ENCODE measurements around the gene HS2ST1.

The HS2ST1 gene

GRCh38 chr1:87106867-87107266 lies 192.4 kb downstream of the HS2ST1 start:
- no peak for DNase-seq (ENCODE audit: insufficient read length)
- FAIRE-seq: no peak
- TF ChIP-seq TAF1 (IDR thresholded peaks at IDR 0.05; ENCODE audit: borderline replicate concordance, low read depth, low read length) (no peak), POLR2AphosphoS5 (IDR thresholded peaks at IDR 0.05; ENCODE audit: low read depth, low read length) (no peak), POLR2A (IDR thresholded peaks at IDR 0.05; ENCODE audit: low read depth, low read length) (no peak)

- DNase-seq (ENCODE audit: insufficient read length) (no peak), FAIRE-seq (no peak)
- no peak for TF ChIP-seq POLR2AphosphoS5 (IDR thresholded peaks at IDR 0.05; ENCODE audit: low read depth, low read length)
- no peak for TF ChIP-seq TAF1 (IDR thresholded peaks at IDR 0.05; ENCODE audit: borderline replicate concordance, low read depth, low read length)
- no peak for TF ChIP-seq POLR2A (IDR thresholded peaks at IDR 0.05; ENCODE audit: low read depth, low read length)
These were observed 193.8 kb downstream of the HS2ST1 start for GRCh38 chr1:87108228-87108627.

- DNase-seq (ENCODE audit: insufficient read length) (no peak), FAIRE-seq (peak; percentile 24)
- TF ChIP-seq TAF1 (IDR thresholded peaks at IDR 0.05; ENCODE audit: borderline replicate concordance, low read depth, low read length) (no peak), POLR2A (IDR thresholded peaks at IDR 0.05; ENCODE audit: low read depth, low read length) (no peak), POLR2AphosphoS5 (IDR thresholded peaks at IDR 0.05; ENCODE audit: low read depth, low read length) (no peak)
These were observed 194.5 kb downstream of the HS2ST1 start for GRCh38 chr1:87108814-87109411.

DNA sequence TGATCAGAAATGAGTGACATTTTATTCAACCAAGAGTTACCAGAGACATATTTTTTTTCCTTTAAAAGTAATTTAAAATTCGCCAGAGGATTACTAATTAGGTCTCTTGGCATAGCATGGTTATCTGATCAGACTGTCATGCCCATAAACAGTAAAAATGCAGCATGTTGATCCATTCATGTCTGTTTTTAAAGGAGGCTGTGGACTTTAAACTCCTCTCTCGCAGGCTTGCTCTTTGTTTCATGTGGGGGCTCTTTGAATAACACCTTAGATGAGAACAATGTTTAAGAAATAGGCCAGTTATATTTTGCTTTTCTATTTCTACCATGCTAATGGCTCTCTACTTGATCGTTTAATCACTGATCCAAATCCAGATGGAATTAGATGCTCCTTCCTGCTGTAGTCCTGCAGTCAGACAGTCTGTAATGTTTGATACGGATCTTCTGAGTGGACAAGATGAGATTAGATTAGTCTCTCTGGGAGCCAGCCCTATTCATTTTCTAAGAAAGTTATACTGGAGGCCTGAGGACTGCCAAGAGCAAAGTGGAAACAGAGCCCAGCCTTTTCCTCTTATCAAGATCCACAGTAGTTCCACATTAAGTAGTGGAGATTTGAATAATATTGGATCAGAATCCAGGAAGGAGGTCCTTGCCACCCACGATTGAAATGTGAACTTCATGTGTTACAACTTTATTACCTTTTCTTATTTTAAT lies 197.4 kb downstream of the HS2ST1 start:
- FAIRE-seq: no peak
- no peak for TF ChIP-seq TAF1 (IDR thresholded peaks at IDR 0.05; ENCODE audit: borderline replicate concordance, low read depth, low read length)
- TF ChIP-seq POLR2AphosphoS5 (IDR thresholded peaks at IDR 0.05; ENCODE audit: low read depth, low read length): no peak
- TF ChIP-seq POLR2A (IDR thresholded peaks at IDR 0.05; ENCODE audit: low read depth, low read length): no peak
- no peak for DNase-seq (ENCODE audit: insufficient read length)

DNA sequence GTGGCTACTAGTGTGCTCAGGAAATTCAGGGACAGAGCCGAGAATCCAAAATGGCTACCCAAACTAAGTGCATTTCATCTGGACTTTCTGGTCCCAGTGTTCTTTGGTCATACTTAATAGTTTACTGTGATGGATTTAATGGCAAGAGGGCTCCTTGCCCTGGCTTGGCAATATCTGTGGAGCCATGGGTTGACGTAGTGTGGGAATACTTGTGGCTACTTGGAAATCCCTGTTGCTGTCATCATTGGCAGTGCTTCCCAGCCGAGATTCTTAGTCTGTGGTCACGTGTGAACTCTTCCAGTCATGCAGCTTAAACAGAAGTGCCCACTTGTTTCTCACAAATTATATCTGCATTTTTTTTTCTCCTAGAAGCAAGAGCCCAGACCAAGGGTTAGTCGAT lies 198.9 kb downstream of the HS2ST1 start:
- no peak for FAIRE-seq
- no peak for DNase-seq (ENCODE audit: insufficient read length)
- TF ChIP-seq POLR2AphosphoS5 (IDR thresholded peaks at IDR 0.05; ENCODE audit: low read depth, low read length) (no peak), TAF1 (IDR thresholded peaks at IDR 0.05; ENCODE audit: borderline replicate concordance, low read depth, low read length) (no peak), POLR2A (IDR thresholded peaks at IDR 0.05; ENCODE audit: low read depth, low read length) (no peak)

- DNase-seq (ENCODE audit: insufficient read length) (no peak), FAIRE-seq (no peak)
- TF ChIP-seq POLR2A (IDR thresholded peaks at IDR 0.05; ENCODE audit: low read depth, low read length) (no peak), TAF1 (IDR thresholded peaks at IDR 0.05; ENCODE audit: borderline replicate concordance, low read depth, low read length) (no peak), POLR2AphosphoS5 (IDR thresholded peaks at IDR 0.05; ENCODE audit: low read depth, low read length) (no peak)
These were observed 201.0 kb downstream of the HS2ST1 start for GRCh38 chr1:87115317-87115890.

DNA sequence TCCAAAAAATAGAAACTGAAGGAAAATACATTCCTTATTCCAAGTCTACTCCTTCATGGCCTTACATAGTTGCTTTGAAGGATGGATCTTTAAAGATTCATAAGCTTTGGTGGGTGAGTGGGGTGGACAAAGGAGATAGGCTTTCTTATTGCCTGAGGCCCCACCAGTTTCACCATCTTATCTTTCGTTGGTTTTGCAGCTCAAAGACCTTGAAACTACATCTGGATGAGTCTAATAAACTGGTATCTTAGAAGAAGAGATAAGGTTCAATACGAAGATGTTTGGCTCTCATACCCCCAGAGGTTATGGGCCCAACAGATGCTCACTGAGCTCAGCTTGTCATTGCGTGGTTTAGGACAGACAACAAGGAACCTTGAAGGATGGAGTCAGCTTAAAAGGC lies 201.5 kb downstream of the HS2ST1 start:
- TF ChIP-seq TAF1 (IDR thresholded peaks at IDR 0.05; ENCODE audit: borderline replicate concordance, low read depth, low read length): no peak
- FAIRE-seq: no peak
- DNase-seq (ENCODE audit: insufficient read length): no peak

GRCh38 chr1:87117761-87118368 lies 203.4 kb downstream of the HS2ST1 start:
- FAIRE-seq (no peak), DNase-seq (ENCODE audit: insufficient read length) (no peak)
- no peak for TF ChIP-seq POLR2A (IDR thresholded peaks at IDR 0.05; ENCODE audit: low read depth, low read length)
- no peak for TF ChIP-seq POLR2AphosphoS5 (IDR thresholded peaks at IDR 0.05; ENCODE audit: low read depth, low read length)
- TF ChIP-seq TAF1 (IDR thresholded peaks at IDR 0.05; ENCODE audit: borderline replicate concordance, low read depth, low read length): no peak

- DNase-seq (ENCODE audit: insufficient read length) (no peak), FAIRE-seq (peak; percentile 51)
- TF ChIP-seq POLR2AphosphoS5 (IDR thresholded peaks at IDR 0.05; ENCODE audit: low read depth, low read length) (no peak), TAF1 (IDR thresholded peaks at IDR 0.05; ENCODE audit: borderline replicate concordance, low read depth, low read length) (no peak), POLR2A (IDR thresholded peaks at IDR 0.05; ENCODE audit: low read depth, low read length) (no peak)
These were observed 205.2 kb downstream of the HS2ST1 start for GRCh38 chr1:87119541-87120140.

- DNase-seq (ENCODE audit: insufficient read length): no peak
- TF ChIP-seq POLR2AphosphoS5 (IDR thresholded peaks at IDR 0.05; ENCODE audit: low read depth, low read length): no peak
- no peak for FAIRE-seq
These were observed 206.3 kb downstream of the HS2ST1 start for GRCh38 chr1:87120779-87121178.

- no peak for TF ChIP-seq POLR2A (IDR thresholded peaks at IDR 0.05; ENCODE audit: low read depth, low read length)
- no peak for TF ChIP-seq TAF1 (IDR thresholded peaks at IDR 0.05; ENCODE audit: borderline replicate concordance, low read depth, low read length)
- no peak for TF ChIP-seq POLR2AphosphoS5 (IDR thresholded peaks at IDR 0.05; ENCODE audit: low read depth, low read length)
- FAIRE-seq (no peak), DNase-seq (ENCODE audit: insufficient read length) (no peak)
These were observed 207.3 kb downstream of the HS2ST1 start for GRCh38 chr1:87121711-87122163.
